Spinal cord (tissue), 10 donors: ENCODE measurements around the gene TMEM63A. TPM values are rescaled to one million over a fixed set of nuclear protein-coding genes. Genes with fewer than 3 reads are reported as not detected.

Experiments
- DNase-seq, 6 donors: peaks; one replicate each; pipeline versions ENCODE4 v3.0.0 to v3.0.0-alpha.2; 2013 to 2015; ENCODE audit warnings: low spot score in 6 of 6, low read depth in 4 of 6
- H3K27ac ChIP-seq: one replicate; pipeline ENCODE4 v1.5.1; 2013; ENCODE audit warnings: low read depth, low read length, control low read depth
- H3K27me3 ChIP-seq: one replicate; pipeline ENCODE4 v1.6.1; 2013; ENCODE audit warnings: low read length; ENCODE audit not compliant: control insufficient read depth, insufficient read depth
- H3K36me3 ChIP-seq: one replicate; pipeline ENCODE4 v1.6.1; 2013; ENCODE audit warnings: low read length; ENCODE audit not compliant: control insufficient read depth, insufficient read depth
- H3K4me1 ChIP-seq: one replicate; pipeline ENCODE4 v1.6.1; 2013; ENCODE audit warnings: low read length; ENCODE audit not compliant: control insufficient read depth, insufficient read depth
- H3K4me3 ChIP-seq: one replicate; pipeline ENCODE4 v1.5.1; 2013; ENCODE audit warnings: low read depth, low read length, control low read depth
- H3K9me3 ChIP-seq: one replicate; pipeline ENCODE4 v1.6.1; 2013; ENCODE audit warnings: low read length; ENCODE audit not compliant: control insufficient read depth, insufficient read depth
- WGBS: methylation state at CpG from one replicate; pipeline ENCODE4 v1.1.5; 2013; ENCODE audit warnings: missing lambda C conversion rate; ENCODE audit not compliant: insufficient coverage; 5-methylcytosine and 5-hydroxymethylcytosine counted together
- polyA plus RNA-seq, 2 donors: library from polyadenylated mRNA; unstranded; fragments of 120-200 nt; gene quantifications; one replicate each; pipeline ENCODE4 v1.2.1, GENCODE V29; 2013; ENCODE audit not compliant: insufficient read length in 2 of 2
- total RNA-seq, 2 donors: library from RNA; depleted of rRNA in 1 of 2; stranded (reverse); fragments of 120-200 nt in 1 of 2; fragments of >200 nt in 1 of 2; gene quantifications; one replicate each; pipeline versions ENCODE4 v1.2.3 to v1.2.4, GENCODE V29; 2013 to 2014
- donor health status: healthy.

Gene TMEM63A
- total and polyA plus RNA-seq, 4 donors, result 40.3 to 97.8 (median 73.3) TPM

DNA sequence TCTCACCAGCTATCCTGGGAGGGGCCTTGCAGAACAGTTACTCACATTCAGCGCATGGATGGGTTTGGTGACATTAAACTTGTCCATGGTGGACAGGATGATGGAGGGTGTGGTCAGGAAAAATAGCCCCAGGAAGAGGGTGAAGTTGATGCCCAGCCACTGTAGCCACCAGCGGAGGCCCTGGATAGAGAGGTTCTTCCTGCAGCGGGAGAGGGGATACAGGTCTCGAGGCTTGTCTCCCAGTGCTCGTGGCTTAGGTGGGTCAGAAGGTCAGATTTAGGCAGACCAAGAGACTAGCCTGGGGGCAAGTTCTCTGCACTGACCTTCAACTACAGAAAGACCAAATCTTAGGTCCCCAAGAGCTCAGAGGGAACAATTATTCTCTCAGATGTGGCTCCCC, 23.0 kb downstream of the TMEM63A start:
- no peak for DNase-seq
- Histone ChIP-seq H3K27ac (no peak overlapping the region), H3K36me3 (peaks cover 42% of the 10 kb centered on the region), H3K9me3 (no peaks in the 10 kb centered on the region), H3K4me3 (no peak overlapping the region), H3K4me1 (peaks cover 11% of the 10 kb centered on the region), H3K27me3 (no peaks in the 10 kb centered on the region)
- WGBS, result 89% methylated on average over 4 of the region's 5 CpGs

DNA sequence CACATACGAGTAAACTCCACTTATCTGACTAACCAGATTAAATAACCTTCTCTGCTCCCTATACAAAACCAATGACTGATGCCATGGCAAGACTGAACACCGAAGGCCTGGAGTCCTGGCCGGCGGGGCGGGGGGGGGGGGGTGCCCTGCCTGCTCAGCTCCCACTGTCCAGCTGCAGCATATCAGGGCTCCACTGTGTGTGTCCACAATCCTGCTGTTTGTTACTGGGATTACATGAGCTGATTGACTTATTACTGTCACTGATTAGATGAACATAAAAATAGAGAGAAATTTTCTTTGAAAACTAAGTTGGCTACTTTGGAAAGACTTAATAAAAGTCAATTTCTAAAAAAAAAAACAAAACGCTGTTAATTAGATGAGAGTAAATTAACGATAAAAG, 24.9 kb downstream of the TMEM63A start:
- Histone ChIP-seq H3K4me3 (no peak overlapping the region), H3K9me3 (no peaks in the 10 kb centered on the region), H3K27ac (no peak overlapping the region), H3K4me1 (peaks cover 11% of the 10 kb centered on the region), H3K27me3 (no peaks in the 10 kb centered on the region), H3K36me3 (peaks cover 49% of the 10 kb centered on the region)
- DNase-seq, result no peak
- 63% methylated on average over 1 of the region's 7 CpGs for WGBS

DNA sequence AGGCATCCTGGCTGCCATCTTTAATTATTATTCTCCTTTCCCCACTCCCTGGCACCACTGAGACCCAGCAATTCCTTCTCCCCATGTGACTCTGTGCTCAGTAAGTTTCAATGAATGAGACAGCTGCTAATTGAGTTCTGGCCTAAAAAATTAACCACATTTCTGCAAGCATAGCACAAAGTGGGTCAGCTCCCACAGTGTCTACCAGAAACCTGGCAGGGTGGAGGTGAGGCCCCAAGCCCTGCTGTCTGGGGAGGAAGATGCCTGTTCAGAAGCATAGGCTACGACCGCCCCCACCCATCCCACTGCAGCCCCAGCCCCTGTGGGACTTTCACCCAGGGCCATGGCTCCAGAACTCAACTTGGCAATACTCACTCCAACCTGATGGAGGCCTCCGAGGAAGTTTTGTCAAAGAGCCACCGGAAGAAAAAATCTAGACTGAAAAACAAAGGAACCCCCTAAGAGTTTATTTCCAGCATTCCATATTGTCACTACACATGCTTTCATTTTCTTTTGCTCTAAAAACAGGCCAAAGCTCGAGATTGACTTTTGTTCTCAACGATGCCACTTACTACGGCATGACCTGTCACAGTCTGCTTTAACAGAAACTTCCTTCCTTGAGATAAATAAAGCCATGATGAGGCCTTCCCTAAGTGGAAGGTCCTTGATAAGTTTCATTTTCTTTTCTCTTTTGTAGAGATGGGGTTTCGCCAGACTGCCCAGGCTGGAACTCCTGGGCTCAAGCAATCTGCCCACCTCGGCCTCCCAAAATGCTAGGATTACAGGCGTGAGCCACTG, 26.5 kb downstream of the TMEM63A start:
- Histone ChIP-seq H3K4me3 (no peak overlapping the region), H3K9me3 (no peaks in the 10 kb centered on the region), H3K27ac (no peak overlapping the region), H3K27me3 (no peaks in the 10 kb centered on the region), H3K36me3 (peaks cover 34% of the 10 kb centered on the region), H3K4me1 (peaks cover 16% of the 10 kb centered on the region)
- 85% methylated on average over 4 of the region's 10 CpGs for WGBS
- no peak for DNase-seq

DNA sequence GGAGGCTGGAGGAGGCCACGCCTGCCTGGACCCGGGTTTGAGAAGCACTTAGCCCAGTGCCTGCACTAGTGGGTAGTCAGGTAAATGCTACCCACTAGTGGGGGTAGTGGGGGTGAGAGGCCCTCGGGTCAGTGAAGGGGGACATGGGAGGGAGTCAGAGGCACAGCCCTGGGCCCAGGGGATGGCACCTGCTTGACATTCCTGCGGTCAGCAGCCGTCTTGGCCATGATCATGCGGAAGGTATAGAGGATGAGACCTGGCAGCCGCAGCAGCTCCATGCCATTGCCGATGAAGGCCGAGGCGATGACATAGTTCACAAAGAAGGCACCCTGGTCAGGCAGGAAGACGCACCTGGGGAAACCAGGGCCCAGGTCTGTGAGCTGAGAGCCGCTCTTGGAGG, 28.7 kb downstream of the TMEM63A start:
- Histone ChIP-seq H3K4me3 (no peak overlapping the region), H3K4me1 (peaks cover 29% of the 10 kb centered on the region), H3K9me3 (no peaks in the 10 kb centered on the region), H3K36me3 (peaks cover 34% of the 10 kb centered on the region), H3K27me3 (no peaks in the 10 kb centered on the region), H3K27ac (no peak overlapping the region)
- WGBS, result 96% methylated on average over 12 of the region's 12 CpGs
- DNase-seq, result no peak

- no peak overlapping the region for H3K27ac ChIP-seq
- WGBS, result 91% methylated on average over 7 of the region's 13 CpGs
- no peak for DNase-seq
- no peak overlapping the region for H3K4me3 ChIP-seq
- H3K27me3 ChIP-seq, result no peaks in the 10 kb centered on the region
- H3K4me1 ChIP-seq, result peaks cover 37% of the 10 kb centered on the region
- peaks cover 39% of the 10 kb centered on the region for H3K36me3 ChIP-seq
- H3K9me3 ChIP-seq, result no peaks in the 10 kb centered on the region
These were observed 29.6 kb downstream of the TMEM63A start for GRCh38 chr1:225852413-225853124.

GRCh38 chr1:225851805-225852204, 30.4 kb downstream of the TMEM63A start:
- H3K36me3 ChIP-seq, result peaks cover 41% of the 10 kb centered on the region

GRCh38 chr1:225850370-225850769, 31.8 kb downstream of the TMEM63A start:
- Histone ChIP-seq H3K4me3 (no peak overlapping the region), H3K27ac (no peak overlapping the region), H3K36me3 (peaks cover 51% of the 10 kb centered on the region), H3K9me3 (no peaks in the 10 kb centered on the region), H3K4me1 (peaks cover 47% of the 10 kb centered on the region), H3K27me3 (no peaks in the 10 kb centered on the region)
- no peak for DNase-seq
- WGBS, result 93% methylated on average over 7 of the region's 7 CpGs

More at GRCh38 chr1:225851805-225852204, 30.4 kb downstream of the TMEM63A start:
- DNase-seq, result no peak
- Histone ChIP-seq H3K4me1 (peaks cover 41% of the 10 kb centered on the region), H3K4me3 (no peak overlapping the region), H3K27ac (no peak overlapping the region), H3K9me3 (no peaks in the 10 kb centered on the region), H3K27me3 (no peaks in the 10 kb centered on the region)
- 26% methylated on average over 4 of the region's 4 CpGs for WGBS

DNA sequence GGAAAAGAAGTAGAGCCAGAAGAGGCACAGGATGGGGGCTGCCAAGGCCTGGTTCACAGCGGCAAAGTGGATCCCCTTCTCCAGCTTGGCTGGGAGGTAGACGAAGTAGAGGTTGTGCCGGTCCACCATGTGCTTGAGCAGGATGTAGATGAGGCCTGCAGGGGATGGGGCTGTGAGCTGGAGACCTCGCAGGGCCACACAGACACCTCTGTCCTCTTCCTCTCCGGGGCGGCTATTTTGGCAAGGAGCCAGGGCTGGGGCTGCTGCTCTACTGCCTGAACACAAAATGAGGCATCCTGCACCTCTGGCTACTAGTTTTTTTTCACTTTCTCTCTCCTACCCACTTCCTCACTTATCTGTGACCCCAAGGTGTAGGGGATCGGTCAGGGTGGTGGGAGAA, 32.3 kb downstream of the TMEM63A start:
- Histone ChIP-seq H3K36me3 (peaks cover 56% of the 10 kb centered on the region), H3K27ac (no peak overlapping the region), H3K4me3 (no peak overlapping the region), H3K4me1 (peaks cover 48% of the 10 kb centered on the region), H3K9me3 (no peaks in the 10 kb centered on the region), H3K27me3 (no peaks in the 10 kb centered on the region)
- WGBS, result 51% methylated on average over 6 of the region's 7 CpGs
- DNase-seq, result peak in 1 of 6 donors; percentile 28

GRCh38 chr1:225848030-225848955, 33.9 kb downstream of the TMEM63A start:
- 52% methylated on average over 10 of the region's 16 CpGs for WGBS
- no peaks in the 10 kb centered on the region for H3K27me3 ChIP-seq
- no peaks in the 10 kb centered on the region for H3K9me3 ChIP-seq
- H3K4me1 ChIP-seq, result peaks cover 48% of the 10 kb centered on the region
- peaks cover 65% of the 10 kb centered on the region for H3K36me3 ChIP-seq
- H3K27ac ChIP-seq, result no peak overlapping the region
- peak in 1 of 6 donors; percentile 63 for DNase-seq
- H3K4me3 ChIP-seq, result no peak overlapping the region
